ENCODE results near the gene REPIN1.

REPIN1 gene

DNA sequence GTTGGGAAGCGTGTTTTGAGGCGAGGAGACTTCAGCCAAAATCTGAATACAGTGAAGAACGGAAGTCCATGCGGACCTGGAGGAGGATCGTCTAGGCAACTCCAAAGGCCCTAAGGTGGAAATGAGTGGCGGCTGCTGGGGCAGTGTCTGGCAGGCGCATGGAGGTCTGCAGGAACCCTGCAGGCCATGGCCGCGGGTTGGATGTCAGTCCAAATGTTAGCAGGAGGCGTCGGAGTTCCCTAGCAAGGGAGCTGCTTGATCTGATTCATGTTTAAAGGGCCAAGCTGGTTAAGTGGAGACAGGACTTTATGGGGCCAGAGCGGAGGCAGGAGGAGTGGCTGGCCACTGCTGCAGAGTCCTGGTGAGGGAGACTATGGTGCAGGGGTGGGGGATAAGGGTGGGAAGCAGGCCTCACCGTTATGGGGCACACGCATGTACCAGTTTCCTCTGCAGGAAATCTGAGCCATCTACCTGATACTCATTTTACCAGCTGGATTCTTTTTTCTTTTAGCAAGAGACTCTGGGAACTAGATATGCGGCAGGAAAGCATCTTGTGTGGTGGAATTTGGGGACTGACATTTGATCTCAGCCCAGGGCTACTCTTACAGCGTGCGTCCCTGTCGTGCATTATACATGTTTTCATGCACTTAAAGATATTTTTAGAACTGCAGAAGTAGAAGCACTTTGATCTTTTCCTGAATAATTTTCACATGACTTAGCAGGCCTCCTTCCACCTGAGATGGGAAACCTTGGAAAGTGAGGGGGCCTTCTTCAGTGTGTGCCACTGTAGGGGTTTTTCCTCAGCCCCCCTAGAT, 6.6 kb upstream of the REPIN1 start:
- no peak for DNase-seq

DNA sequence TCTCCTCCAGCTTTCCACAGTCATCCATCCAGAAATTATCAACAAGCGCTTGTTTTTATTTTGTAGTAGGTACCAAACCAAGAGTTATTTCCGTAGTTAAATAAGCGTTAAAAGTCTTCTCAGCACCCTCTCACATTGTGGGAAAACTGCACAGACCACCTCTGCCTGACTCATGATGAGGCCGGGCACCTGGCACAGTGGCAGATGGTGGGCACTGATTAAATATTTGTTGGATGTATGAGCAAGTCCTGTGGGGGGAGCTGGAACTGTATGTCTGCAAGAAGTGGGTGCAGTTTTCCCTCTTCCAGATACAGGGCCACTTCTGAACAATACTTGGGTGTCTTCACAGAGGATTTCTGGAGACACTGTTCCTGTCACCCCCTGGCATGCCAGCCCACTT, 5.3 kb upstream of the REPIN1 start:
- DNase-seq = no peak

DNA sequence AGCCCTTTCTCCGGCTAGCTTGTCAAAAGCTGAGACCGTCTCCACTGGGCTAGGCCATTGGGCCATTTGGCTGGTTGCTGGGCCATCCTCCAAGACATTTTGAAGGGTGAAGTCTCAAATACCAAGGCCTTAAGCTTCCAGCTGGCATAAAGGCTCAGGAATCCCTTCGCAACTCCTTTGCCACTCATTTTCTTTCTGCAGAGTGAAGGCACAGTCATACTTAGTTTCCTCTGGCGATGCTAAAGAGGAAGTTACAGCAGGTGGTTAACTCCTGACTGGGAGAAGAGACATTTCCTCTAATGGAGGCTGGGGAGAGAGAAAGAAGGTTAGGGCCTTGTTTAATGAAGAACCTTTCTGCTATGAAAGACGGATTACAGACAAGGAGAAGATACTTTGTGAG, 4.8 kb upstream of the REPIN1 start:
- DNase-seq = no peak

DNA sequence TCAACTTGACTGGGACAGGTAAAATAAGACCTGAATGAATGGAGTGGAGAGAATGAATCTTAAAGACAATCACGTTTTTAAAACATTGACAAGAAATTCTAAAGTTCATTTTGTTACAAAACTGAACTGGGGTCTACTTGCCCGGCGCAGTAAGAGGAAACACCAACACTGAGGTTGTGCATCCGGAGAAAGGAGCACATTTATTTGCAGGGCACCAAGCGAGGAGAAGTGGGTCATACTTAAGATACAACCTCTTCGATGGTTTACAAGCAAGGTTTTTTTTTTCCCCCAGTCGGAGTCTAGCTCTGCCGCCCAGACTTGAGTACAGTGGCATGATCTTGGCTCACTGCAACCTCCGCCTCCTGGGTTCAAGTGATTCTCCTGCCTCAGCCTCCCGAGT, 3.4 kb upstream of the REPIN1 start:
- DNase-seq = no peak

DNA sequence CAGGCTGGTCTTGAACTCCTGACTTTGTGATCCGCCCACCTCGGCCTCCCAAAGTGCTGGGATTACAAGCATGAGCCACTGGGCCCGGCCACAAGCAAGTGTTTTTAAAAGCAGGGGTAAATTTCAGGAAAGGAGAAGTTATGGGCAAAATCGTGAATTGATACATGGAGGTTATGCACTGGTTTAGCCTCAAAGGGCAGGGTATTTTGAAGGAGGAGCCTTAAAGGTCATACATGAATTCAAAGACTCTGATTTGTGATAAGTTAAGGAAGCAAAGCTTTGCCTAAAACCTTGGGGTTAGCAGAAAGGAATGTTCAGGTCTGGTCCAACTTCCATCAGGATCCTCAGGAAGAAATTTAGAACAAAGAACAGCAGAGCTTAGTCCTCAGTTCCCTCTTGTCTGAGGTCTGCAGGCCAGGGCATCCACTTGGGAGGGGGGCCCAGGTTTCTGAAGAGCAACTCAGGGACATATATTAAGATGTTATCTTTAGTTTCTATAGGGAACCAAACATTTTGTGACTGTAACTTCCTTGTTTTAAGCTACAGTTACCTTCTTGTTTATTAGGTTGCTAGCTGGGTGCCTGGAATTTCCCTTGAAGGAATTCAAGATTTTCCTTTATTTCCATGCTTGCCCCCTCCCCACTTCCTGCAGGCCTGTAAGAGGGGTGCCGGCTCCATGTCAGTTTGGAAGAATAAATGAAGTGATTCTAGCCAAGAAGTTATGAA, 2.8 kb upstream of the REPIN1 start:
- no peak for DNase-seq

DNA sequence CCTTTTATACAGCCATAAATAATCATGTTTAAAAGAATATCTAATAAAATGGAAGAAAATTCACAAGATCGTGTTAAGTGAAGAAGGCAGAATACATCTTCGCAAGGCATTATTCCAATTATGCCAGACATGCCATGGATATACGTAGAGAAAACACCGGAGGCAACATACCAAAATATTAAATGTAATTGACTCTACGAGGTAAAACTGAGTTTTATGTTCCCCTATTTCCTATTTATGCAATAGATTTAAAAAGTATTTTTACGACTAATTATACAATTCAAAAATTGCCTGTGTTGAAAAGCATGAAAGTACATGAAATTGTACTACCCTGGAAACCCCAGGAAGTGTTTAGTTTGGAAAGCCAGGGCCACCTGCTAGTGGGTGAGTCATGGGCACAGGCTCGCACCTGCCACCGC, 936 bp upstream of the REPIN1 start:
- DNase-seq = no peak

DNA sequence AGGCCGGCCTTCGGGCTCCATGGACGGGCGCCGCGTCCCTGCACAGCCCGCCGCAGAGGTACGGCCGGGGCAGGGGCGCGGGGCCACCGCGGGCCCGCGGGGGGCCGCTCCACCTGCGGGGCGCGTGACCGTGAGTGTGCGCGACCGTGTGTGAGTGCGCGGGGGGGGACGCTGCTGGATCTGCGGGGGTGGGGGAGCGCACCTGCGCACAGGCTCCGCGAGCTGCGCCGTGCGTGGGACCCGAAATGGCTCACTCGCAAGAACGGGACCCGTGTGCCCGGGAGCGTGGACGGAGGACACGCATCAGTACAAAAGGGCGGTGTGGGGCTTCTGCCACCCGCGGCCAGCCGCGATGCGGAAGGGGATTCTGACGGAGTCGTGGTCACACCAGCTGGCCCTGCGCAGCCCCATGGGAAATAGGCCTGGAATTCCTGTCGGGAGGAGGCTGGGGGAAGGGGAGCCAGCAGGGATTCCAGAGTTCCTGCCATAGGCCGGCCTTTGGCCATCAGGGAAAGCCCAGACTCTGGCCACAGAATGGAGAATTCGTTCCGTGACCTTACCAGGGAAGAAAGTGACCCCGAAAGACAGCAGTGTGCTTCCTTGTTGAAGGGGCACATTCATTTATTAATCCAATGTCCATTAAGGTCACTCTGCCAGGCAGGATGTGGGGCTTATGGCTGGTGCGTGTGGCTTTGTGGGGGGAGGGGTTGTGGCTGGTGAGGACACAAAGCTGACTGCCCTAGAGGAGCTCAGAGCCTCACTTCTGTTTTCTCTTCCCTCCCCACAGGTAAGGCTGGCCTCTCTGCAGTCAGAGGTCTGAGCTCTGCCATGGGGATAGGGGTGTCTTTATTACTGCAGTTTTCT, 494 bp downstream of the REPIN1 start:
- peak; percentile 51 to 54 for DNase-seq

DNA sequence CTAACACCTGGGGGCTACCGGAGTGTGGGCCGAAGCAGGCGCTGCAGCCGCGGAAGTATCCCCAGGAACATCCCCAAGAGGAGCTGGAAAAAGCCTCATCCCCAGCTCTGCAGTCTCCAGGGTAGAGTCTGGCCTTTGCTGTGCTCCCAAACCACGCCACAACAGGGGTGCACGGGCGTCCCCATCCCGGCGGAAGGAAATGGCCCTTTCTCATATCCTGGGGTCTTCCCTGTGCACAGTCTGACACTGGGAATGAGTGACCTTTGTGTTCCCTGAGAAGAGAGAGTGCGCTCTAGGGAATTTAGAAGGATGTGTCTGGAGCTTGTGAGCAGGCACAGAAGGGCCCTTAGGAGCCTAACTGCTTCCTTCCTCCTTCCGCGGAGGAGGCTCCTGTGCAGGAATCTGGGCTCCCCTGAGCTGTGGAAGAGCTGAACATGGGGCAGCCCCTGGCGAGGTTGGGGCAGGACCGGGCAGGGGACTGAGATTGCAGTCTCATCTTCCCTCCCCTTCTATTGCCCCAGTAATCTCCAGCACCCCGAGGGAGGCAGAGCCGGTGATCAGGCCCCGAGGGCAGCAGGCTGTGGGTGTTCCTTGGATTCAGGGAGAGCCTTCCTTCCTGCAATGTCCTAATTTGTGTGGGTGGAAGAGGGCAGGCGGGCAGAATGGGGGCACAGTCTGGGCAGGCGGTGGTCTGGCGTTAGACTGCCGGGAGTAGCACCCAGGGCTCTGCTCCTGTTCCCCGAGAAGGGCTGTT, 1.3 kb downstream of the REPIN1 start:
- no peak for DNase-seq

DNA sequence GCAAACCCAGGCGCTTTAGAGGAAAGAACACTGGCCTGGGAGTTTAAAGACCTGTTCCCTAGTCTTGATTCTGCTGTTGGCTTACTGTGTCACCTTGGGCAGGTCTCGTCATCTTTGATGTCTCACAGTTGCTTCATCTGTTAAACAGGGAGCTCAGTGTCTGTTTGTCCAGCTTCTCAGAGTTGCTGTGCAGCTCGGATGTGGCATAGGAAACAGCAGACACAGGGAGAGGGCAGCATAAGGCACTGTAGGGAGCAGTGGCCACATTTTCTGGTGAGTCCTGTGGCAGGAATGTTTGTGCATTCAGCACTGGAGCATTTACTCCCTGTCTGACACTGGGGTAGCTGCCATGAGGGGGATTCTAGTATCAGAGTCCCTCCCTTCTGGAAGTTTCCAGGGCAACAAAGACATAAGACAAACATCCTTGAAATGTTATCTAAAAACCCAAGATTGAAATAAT, 2.0 kb downstream of the REPIN1 start:
- DNase-seq = no peak

DNA sequence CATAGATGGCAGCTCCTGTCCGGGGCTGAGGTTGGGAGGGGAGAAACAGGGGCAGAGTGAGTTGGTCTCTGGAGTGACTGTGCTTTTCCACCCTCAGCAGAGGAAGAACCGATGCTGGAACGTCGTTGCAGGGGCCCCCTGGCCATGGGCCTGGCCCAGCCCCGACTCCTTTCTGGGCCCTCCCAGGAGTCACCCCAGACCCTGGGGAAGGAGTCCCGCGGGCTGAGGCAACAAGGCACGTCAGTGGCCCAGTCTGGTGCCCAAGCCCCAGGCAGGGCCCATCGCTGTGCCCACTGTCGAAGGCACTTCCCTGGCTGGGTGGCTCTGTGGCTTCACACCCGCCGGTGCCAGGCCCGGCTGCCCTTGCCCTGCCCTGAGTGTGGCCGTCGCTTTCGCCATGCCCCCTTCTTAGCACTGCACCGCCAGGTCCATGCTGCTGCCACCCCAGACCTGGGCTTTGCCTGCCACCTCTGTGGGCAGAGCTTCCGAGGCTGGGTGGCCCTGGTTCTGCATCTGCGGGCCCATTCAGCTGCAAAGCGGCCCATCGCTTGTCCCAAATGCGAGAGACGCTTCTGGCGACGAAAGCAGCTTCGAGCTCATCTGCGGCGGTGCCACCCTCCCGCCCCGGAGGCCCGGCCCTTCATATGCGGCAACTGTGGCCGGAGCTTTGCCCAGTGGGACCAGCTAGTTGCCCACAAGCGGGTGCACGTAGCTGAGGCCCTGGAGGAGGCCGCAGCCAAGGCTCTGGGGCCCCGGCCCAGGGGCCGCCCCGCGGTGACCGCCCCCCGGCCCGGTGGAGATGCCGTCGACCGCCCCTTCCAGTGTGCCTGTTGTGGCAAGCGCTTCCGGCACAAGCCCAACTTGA, 2.7 kb downstream of the REPIN1 start:
- no peak for DNase-seq

DNA sequence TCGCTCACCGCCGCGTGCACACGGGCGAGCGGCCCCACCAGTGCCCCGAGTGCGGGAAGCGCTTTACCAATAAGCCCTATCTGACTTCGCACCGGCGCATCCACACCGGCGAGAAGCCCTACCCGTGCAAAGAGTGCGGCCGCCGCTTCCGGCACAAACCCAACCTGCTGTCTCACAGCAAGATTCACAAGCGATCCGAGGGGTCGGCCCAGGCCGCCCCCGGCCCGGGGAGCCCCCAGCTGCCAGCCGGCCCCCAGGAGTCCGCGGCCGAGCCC, 3.3 kb downstream of the REPIN1 start:
- DNase-seq = no peak

DNA sequence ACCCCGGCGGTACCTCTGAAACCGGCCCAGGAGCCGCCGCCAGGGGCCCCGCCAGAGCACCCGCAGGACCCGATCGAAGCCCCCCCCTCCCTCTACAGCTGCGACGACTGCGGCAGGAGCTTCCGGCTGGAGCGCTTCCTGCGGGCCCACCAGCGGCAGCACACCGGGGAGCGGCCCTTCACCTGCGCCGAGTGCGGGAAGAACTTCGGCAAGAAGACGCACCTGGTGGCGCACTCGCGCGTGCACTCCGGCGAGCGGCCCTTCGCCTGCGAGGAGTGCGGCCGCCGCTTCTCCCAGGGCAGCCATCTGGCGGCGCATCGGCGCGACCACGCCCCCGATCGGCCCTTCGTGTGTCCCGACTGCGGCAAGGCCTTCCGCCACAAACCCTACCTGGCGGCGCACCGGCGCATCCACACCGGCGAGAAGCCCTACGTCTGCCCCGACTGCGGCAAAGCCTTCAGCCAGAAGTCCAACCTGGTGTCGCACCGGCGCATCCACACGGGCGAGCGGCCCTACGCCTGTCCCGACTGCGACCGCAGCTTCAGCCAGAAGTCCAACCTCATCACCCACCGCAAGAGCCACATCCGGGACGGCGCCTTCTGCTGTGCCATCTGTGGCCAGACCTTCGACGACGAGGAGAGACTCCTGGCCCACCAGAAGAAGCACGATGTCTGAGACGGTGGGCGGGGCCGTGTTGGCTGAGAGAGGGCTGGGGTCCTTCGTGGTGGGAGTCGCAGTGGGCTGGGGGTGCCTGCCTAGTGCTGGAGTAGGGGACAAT, 3.8 kb downstream of the REPIN1 start:
- DNase-seq = no peak

DNA sequence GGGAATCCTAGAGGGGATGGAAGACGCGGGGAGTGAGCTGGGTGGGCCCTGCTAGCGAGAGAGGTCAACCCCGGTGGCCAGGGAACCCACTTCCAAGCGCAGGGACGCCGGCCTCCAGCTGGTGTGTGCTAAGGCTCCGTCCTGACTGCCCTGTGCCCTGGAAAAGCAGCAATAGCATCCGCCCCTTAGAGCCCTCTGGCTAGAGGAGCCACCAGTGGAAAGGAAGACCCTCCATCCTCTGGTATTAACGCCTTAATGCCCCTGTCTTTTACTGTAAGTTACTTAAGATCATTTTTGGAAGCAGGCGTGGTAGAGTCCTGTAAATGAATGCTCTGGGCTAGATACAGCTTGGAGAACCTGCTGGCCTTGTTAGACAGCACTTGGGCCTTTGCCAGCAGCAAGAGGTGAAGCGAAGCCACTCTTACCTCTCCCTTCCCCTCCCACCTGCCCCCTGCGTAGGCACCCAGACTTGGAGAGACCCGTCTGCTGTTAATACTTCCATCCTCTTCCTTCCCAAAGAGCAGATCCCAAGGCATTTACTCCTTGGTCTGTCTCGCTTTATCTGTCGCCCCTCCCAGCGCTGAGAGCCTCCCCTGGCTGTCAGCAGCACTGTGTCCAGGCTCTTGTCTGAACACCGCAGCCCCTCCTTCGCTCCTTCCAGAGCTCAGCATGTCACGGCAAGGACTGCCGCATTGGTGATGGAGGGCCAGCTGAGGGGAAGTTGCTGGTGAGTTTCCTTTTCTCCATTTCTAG, 4.6 kb downstream of the REPIN1 start:
- no peak for DNase-seq

DNA sequence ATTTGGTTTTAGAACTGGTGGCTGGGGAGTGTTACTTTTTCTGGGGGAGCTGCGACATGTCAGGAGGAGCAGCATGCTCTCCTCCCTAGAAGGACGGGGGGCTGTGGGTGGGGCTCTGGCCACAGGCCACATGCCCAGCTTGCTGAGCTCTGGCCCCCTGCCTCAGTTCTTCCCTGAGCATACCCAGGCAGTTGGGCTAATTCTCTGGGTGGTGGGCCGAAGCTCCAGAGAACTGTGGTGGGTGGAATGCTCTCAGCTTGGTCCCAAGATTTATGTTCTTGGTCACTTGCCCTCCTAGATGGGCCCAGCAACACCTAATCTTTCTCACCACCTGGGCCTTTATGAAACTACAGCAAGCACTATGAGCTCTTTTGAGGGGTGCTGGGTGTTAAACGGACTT, 5.4 kb downstream of the REPIN1 start:
- DNase-seq = no peak

DNA sequence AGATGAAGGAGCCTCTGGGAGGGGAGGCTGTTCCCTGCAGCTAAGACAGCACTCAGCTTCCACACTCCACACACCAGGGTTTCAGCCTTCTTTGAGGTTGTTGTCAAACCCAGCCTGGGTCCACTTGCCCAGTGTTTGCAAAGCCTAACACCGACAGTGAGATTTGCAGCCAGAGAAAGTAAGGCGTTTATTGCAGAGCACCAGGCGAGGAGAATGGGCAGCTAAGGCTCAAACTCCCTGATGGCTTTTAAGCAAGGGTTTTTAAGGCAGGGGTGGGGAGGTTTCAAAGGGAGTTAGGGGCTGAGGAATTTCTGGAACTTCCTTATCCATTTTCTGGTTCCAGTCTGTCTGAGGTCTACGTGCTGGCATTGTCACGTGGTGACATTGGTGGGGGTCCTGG, 5.8 kb downstream of the REPIN1 start:
- DNase-seq = no peak

DNA sequence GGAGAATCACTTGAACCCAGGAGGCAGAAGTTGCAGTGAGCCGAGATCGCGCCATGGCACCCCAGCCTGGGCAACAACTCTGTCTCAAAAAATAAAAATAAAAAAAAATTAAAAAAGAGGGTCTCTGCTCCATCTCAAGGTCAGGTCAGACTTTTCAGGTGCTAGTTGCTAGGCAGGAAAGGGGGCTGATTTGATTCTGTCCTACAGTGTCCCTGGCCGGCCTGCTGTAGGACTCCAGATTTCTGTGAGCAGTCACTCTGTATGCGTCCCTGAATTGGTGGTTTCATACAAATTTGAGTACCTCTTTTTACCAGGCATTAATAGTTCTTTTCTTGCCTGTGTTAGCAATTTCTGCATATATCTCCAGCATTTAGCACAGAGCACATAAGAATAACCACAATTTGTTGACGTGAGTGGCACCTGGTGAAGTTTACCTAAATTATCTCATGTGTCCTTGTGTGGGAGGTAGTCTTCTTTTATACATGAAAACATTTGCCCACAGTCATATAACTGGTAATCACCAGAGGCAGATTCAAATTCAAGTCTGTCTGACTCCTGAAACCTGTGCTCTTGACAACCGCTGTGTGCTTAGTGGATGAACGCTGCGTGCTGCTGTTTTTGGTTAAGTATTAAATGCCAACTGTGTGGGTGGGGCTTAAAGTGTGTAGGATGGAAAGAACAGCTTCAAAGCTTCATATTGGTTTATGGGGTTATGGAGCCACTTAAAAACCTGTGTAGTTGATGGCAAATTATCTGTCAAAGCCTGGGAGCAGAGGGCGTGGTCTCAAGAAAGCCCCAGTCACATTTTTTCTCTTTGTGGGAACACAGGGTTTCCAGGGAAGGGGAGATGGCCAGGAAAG, 7.3 kb downstream of the REPIN1 start:
- DNase-seq = peak; percentile 38 to 52

DNA sequence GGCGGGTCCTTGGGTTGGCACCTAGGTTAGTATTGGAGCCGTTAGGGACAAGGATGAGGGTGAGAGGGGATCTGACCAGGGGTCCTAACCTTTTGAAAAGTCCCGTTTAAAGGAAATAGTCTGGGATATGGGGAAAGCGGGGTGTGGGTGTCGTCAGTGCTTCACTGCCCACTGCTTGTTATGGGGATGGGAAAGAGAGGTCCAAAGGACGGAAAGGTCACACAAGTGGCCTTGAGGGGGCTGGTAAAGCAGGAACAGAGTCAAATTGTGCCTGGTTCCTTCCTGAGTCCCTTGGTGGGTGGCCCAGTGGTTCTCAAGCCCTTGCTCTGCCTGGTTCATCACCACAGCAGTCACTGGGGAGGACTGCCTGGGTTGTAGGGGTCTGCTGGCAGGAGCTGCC, 7.9 kb downstream of the REPIN1 start:
- DNase-seq = no peak

DNA sequence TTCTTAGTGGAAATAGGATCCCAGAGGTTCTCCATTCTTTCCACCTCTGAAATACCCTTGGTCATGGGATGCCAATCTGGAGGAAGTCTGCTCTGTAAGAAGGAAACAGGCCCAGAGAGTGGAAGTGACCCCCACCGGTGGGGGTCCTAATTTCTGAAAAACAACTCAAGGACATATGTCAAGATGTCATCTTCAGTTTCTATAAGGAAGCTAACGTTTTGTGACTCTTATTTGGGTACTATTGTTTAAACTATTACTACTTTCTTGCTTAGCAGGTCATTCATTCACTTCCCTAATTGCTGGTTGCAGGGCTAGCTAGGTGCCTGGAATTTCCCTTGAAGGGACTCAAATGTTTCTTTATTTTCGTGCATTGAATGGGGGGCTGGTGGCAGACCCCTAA, 8.6 kb downstream of the REPIN1 start:
- DNase-seq = no peak

DNA sequence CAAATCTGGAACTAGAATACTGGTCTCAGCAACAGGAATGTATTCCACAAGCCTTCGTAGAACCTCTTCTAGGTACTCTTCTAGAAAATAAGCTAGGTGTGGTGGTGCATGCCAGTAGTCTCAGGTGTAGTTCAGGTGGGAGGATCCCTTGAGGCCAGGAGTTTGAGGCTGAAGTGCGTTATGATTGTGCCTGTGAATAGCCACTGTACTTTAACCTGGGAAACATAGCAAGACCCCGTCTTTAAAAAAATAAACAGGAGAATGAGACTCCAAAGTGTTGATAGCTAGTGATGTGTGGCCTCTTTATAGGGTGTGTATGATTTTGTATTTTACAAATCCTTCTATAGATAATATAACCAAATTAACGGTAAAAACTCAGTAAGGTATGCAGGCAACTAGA, 9.0 kb downstream of the REPIN1 start:
- DNase-seq = no peak

All from activated CD4-positive, alpha-beta T cell treated with anti-CD3 and anti-CD28 coated beads, Interleukin-2, amount 50 U/mL, for 48 hours (primary cell).